ENCODE data around the gene LRRC59.

- TF ChIP-seq THYN1 (CRISPR knock-in tag; IDR thresholded peaks at IDR 0.05; ENCODE audit: borderline replicate concordance, low read depth) (no peak), ZNF282 (IDR thresholded peaks at IDR 0.05; ENCODE audit: partially characterized antibody) (no peak), POLR2AphosphoS2 (IDR thresholded peaks at IDR 0.05; ENCODE audit: low read depth, low read length) (no peak), SALL2 (CRISPR knock-in tag; IDR thresholded peaks at IDR 0.05) (peak; percentile 15; the same call in 1 of the 2 replicates)
These were observed 16.0 kb downstream of the LRRC59 start for GRCh38 chr17:50381260-50381815.

All from HepG2 (cell line).